ENCODE data around the gene SMURF2. TPM values are rescaled to one million over a fixed set of nuclear protein-coding genes. Genes with fewer than 3 reads are reported as not detected.

Gene SMURF2
- total RNA-seq, 1 donor from 2014 or later: 48.3 TPM

GRCh38 chr17:64653325-64653984 lies 8.7 kb downstream of the SMURF2 start:
- no peak for TF ChIP-seq CTCF (conservative IDR thresholded peaks at IDR 0.05; ENCODE audit: low read depth, low read length)
- no peak for DNase-seq (ENCODE audit: low read depth)
- H3K4me3 ChIP-seq (ENCODE audit: low read depth, low read length): no peak overlapping the region

- no peak for DNase-seq (ENCODE audit: low read depth)
- no peak overlapping the region for H3K4me3 ChIP-seq (ENCODE audit: low read depth, low read length)
- no peak for TF ChIP-seq CTCF (conservative IDR thresholded peaks at IDR 0.05; ENCODE audit: low read depth, low read length)
These were observed 10.2 kb downstream of the SMURF2 start for GRCh38 chr17:64651889-64652288.

GRCh38 chr17:64648234-64648633 lies 13.9 kb downstream of the SMURF2 start:
- DNase-seq (ENCODE audit: low read depth): no peak
- no peak for TF ChIP-seq CTCF (conservative IDR thresholded peaks at IDR 0.05; ENCODE audit: low read depth, low read length)
- no peak overlapping the region for H3K4me3 ChIP-seq (ENCODE audit: low read depth, low read length)

GRCh38 chr17:64647817-64648216 lies 14.3 kb downstream of the SMURF2 start:
- H3K4me3 ChIP-seq (ENCODE audit: low read depth, low read length): no peak overlapping the region
- DNase-seq (ENCODE audit: low read depth): no peak
- no peak for TF ChIP-seq CTCF (conservative IDR thresholded peaks at IDR 0.05; ENCODE audit: low read depth, low read length)

GRCh38 chr17:64639516-64639915 lies 22.6 kb downstream of the SMURF2 start:
- H3K4me3 ChIP-seq (ENCODE audit: low read depth, low read length): no peak overlapping the region
- TF ChIP-seq CTCF (conservative IDR thresholded peaks at IDR 0.05; ENCODE audit: low read depth, low read length): no peak
- DNase-seq (ENCODE audit: low read depth): no peak

- DNase-seq (ENCODE audit: low read depth): no peak
- TF ChIP-seq CTCF (conservative IDR thresholded peaks at IDR 0.05; ENCODE audit: low read depth, low read length): no peak
- no peak overlapping the region for H3K4me3 ChIP-seq (ENCODE audit: low read depth, low read length)
These were observed 23.4 kb downstream of the SMURF2 start for GRCh38 chr17:64638552-64639203.
